GM19193 (cell line): ENCODE measurements around the gene POMT1.

Experiments
- POLR2A ChIP-seq: IDR thresholded peaks from 4 replicates; pipeline ENCODE4 v1.6.1; 2011; ENCODE audit not compliant: insufficient read depth, insufficient read length; ENCODE audit errors: extremely low read depth

POMT1 gene

GRCh38 chr9:131475956-131476776, 26.6 kb upstream of the POMT1 start:
- TF ChIP-seq POLR2A, result no peak

DNA sequence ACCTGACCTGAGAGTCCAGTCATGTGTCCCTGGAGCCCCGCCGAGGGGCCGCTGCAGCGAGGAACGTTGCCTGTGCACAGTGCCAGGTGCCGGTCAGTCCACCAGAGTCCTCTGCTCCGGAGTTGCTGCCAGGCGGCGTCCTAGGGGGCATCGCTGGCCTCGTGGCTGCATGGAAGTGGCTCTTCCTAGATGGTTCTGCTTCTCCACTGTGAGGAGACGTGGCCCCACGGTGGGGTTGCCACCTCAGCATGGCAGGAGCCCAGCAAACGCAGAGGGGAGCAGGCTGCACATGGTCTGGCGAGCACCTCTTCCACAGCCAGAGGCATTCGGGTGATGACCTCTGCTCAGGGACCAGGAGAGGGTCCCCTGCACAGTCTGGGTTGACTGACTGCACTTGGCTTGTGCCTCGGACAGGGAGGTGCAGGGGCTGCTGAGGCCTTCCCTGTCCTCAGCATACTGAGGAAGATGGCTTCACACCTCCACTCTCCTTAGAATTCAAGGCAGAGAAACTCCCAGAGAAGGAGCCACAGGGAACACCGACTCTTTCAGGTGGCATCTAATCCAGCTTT, 25.9 kb upstream of the POMT1 start:
- TF ChIP-seq POLR2A, result no peak

- no peak for TF ChIP-seq POLR2A
Measured at GRCh38 chr9:131477367-131477766, 25.4 kb upstream of the POMT1 start.

- TF ChIP-seq POLR2A, result no peak
Measured at GRCh38 chr9:131477816-131478419, 24.8 kb upstream of the POMT1 start.

DNA sequence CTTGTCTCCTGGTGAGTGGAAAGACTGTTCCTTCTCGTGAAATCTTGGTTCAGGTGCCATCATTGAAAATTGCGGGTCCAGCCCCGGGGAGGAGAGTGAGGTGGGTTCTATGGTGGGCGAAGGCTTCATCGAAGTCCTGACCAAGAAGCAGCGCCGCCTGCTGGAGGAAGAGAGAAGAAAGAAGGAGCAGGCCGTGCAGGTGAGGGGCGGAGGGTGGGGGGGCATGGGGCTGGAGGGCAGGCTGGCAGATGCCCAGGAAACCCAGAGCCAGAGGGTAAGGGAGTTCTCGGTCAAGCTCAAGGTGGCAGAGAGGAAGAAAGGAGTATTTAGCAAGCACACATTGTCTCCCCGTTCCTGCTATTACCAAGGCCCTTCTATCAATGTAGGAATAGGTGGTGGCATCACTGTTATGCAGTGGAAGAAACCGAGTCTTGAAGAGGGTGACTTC, 24.3 kb upstream of the POMT1 start:
- no peak for TF ChIP-seq POLR2A

- TF ChIP-seq POLR2A, result no peak
Measured at GRCh38 chr9:131478911-131479310, 23.8 kb upstream of the POMT1 start.

DNA sequence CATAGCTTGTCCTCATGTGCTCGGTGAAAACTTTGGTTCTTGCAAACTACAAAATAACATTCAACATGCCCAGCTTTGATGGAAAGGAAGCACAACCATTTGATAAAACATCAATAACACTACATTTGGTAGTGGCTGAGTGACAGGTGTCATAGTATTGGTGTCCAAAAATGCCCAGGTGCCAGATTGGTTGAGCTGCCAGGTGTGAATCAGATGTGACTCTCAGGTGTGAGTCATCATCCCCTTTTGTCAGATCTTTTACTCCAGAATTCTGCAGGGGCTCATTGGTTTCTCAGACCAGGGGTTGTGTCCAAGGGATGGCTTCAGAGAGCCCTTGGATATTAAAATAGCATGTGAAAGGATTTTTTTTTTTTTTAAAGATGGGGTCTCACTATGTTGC, 22.5 kb upstream of the POMT1 start:
- no peak for TF ChIP-seq POLR2A

DNA sequence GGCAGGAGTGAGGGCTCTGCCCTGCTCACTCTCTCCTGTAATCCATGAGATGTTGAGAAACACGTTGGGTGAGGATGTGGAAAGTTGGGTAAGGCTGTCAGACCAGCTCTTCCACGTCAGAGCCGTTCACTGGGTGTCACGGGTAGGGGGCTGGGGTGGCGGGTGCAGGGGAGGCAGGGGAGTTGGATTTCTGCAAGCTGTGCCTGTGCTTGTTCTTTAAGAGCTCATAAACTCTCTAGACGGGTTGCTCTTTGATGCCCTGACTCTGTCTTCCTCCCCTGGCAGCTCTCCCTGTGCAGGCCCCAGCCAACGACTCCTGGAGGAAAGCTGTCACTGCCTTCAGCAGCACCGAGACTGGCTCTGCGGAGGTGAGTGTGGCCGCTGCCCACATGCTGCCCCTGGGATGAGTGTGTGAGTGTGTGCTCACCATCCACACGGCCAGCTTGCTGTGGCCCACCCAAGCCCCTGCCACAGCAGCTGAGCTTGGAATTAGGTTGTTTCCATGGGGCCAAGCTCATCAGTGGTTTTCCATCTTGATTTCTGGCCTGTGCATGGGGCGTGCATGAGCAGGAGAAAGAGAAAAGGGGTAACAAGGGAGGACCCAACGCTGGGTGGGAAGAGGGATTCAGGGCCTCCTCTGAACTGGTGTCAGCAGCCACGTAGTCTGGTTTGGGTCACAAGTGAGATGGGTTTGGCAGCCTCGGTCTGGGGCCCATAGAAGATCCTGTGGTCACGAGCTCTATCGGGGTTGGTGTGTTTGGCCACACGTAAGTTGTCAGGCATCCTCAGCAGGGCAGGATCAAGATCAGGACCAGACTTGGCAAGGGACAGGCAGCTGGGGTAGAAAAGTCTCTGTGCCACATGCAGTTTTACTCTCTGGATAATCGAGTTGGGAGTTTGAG, 21.0 kb upstream of the POMT1 start:
- no peak for TF ChIP-seq POLR2A

DNA sequence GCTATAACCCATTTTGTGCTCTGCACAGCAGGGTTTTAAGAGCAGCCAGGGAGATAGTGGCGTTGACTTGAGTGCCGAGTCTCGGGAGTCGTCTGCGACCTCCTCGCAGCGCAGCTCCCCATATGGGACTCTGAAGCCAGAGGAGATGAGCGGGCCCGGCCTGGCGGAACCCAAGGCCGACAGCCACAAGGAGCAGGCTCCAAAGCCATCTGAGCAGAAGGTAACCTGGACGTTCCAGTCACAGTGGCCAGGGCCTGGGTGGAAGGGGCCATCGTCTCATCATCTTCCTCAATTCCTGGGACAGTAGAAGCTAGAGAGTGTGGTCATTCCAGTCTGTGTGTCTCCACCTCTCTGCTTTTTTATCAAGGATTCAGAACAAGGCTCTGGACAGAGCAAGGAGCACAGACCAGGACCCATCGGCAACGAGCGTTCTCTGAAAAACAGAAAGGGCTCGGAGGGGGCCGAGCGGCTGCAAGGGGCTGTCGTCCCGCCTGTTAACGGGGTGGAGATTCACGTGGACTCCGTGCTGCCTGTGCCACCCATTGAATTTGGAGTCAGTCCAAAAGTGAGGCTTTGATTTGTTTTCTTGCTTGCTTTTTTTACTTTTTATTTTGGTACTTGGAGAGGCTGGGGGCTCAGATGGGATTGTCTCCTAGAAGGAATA, 20.2 kb upstream of the POMT1 start:
- TF ChIP-seq POLR2A, result no peak

- TF ChIP-seq POLR2A, result no peak
Measured at GRCh38 chr9:131483319-131484050, 19.2 kb upstream of the POMT1 start.

DNA sequence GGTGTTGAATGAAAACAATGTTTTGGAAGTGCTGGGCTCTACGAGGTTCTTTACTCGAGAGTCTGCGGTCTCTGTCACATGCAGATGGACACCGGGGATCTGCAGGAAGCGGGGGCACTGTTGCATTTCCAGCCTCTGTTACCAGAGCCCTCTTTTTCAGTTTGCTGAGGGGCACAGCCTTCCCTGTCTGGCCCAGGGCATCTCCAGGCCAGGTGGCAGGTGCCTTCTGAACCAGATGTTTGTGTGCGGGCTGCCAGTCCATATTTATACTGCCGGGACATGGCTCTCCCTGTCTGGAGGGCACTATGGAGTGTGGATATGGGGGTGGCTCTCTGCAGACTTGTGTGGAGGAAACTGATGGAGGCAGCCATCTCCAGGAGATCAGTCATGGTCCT, 18.7 kb upstream of the POMT1 start:
- TF ChIP-seq POLR2A, result no peak

- TF ChIP-seq POLR2A, result no peak
Measured at GRCh38 chr9:131484560-131485185, 18.0 kb upstream of the POMT1 start.

GRCh38 chr9:131485206-131485605, 17.5 kb upstream of the POMT1 start:
- TF ChIP-seq POLR2A, result no peak
